SK-N-SH (cell line): Measurements from ENCODE around the gene ALDH4A1. TPM values are rescaled to one million over a fixed set of nuclear protein-coding genes. Genes with fewer than 3 reads are reported as not detected.

ENCODE experiments used
- CTCF ChIA-PET: fragments of 300-600, 350-600 bp; formaldehyde crosslinking; extraction: SDS; loops from one replicate; lab custom pipeline; 2021; lab: Yijun Ruan, JAX
- POLR2A ChIA-PET: fragments of 350-600 bp; sonication (Branson Sonifier 250); formaldehyde crosslinking; extraction: SDS; loops from one replicate; lab custom pipeline; 2020; ENCODE audit warnings: antibody characterized with exemption, inconsistent platforms; lab: Yijun Ruan, JAX
- DNase-seq: peaks from one replicate; pipeline ENCODE4 v3.0.0; 2012
- H2AFZ ChIP-seq: fragments of 200-600 bp; sonication (generic); 2 replicates; pipeline ENCODE4 v1.8.1; 2016; ENCODE audit warnings: antibody characterized with exemption, mild to moderate bottlenecking, low read depth
- H3F3A ChIP-seq: fragments of 200-600 bp; sonication (generic); replicated peaks from 2 replicates; pipeline ENCODE3; 2016; ENCODE audit warnings: antibody characterized with exemption, mild to moderate bottlenecking; ENCODE audit not compliant: insufficient read depth
- H3K27ac ChIP-seq, 2 experiments: fragments of 200-500 bp in 1 of 2; fragments of 200-600 bp in 1 of 2; sonication (Bioruptor generic) in 1 of 2; sonication (generic), shearing (Covaris generic) in 1 of 2; 2 replicates each; pipeline versions ENCODE4 v1.5.1 to v1.6.1; 2014 to 2016; ENCODE audit warnings: low read depth in 2 of 2, inconsistent platforms in 1 of 2, low read length in 1 of 2, mild to moderate bottlenecking in 1 of 2, mixed read lengths in 1 of 2
- H3K27me3 ChIP-seq: fragments of 200-600 bp; sonication (generic), shearing (Covaris generic); 2 replicates; pipeline ENCODE4 v1.6.1; 2016; ENCODE audit warnings: mixed run types; ENCODE audit not compliant: insufficient read depth
- H3K36me3 ChIP-seq, 2 experiments: fragments of 200-500 bp in 1 of 2; fragments of 200-600 bp in 1 of 2; sonication (Bioruptor generic) in 1 of 2; sonication (generic) in 1 of 2; replicated peaks in 1 of 2; 2 replicates each; pipeline versions ENCODE3 to v1.5.1; 2014 to 2016; ENCODE audit warnings: low read length in 1 of 2, mild to moderate bottlenecking in 1 of 2; ENCODE audit not compliant: insufficient read depth in 2 of 2, control insufficient read depth in 1 of 2
- H3K4me1 ChIP-seq, 2 experiments: fragments of 200-500 bp in 1 of 2; fragments of 200-600 bp in 1 of 2; sonication (Bioruptor generic) in 1 of 2; sonication (generic), shearing (Covaris generic) in 1 of 2; 2 replicates each; pipeline versions ENCODE4 v1.5.1 to v1.6.1; 2014 to 2016; ENCODE audit warnings: low read depth in 1 of 2, low read length in 1 of 2, mixed run types in 1 of 2; ENCODE audit not compliant: insufficient read depth in 2 of 2, control insufficient read depth in 1 of 2
- H3K4me2 ChIP-seq: fragments of 200-600 bp; sonication (generic), shearing (Covaris generic); 2 replicates; pipeline ENCODE4 v1.6.1; 2017; ENCODE audit warnings: mixed run types
- H3K4me3 ChIP-seq, 2 experiments: fragments of 200-500 bp in 1 of 2; fragments of 200-600 bp in 1 of 2; sonication (Bioruptor generic) in 1 of 2; sonication (generic), shearing (Covaris generic) in 1 of 2; 2 replicates each; pipeline versions ENCODE4 v1.5.1 to v1.8.1; 2014 to 2016; ENCODE audit warnings: low read depth in 2 of 2, inconsistent platforms in 1 of 2, low read length in 1 of 2, mild to moderate bottlenecking in 1 of 2, mixed read lengths in 1 of 2, moderate library complexity in 1 of 2
- H3K79me2 ChIP-seq: fragments of 200-600 bp; sonication (generic); 2 replicates; pipeline ENCODE4 v1.8.1; 2017; ENCODE audit warnings: mild to moderate bottlenecking; ENCODE audit not compliant: insufficient read depth
- H3K9ac ChIP-seq: fragments of 200-600 bp; sonication (generic); 2 replicates; pipeline ENCODE4 v1.6.1; 2017; ENCODE audit warnings: mixed run types
- H3K9me2 ChIP-seq: fragments of 200-600 bp; sonication (generic); 2 replicates; pipeline ENCODE4 v1.6.1; 2017; ENCODE audit warnings: mixed run types
- H3K9me3 ChIP-seq: fragments of 200-600 bp; sonication (generic); 2 replicates; pipeline ENCODE4 v1.6.1; 2017; ENCODE audit warnings: mixed run types, mild to moderate bottlenecking, moderate library complexity
- H4K20me1 ChIP-seq: fragments of 200-600 bp; sonication (generic); 2 replicates; pipeline ENCODE4 v1.6.1; 2017; ENCODE audit warnings: mild to moderate bottlenecking, mixed run types; ENCODE audit not compliant: insufficient read depth
- CHD2 ChIP-seq: fragments of 150-350 bp; IDR thresholded peaks from 2 replicates; pipeline ENCODE4 v1.6.1; 2018; ENCODE audit warnings: low read length; ENCODE audit not compliant: partially characterized antibody
- EZH2phosphoT487 ChIP-seq: fragments of 200-600 bp; sonication (generic); IDR thresholded peaks from 2 replicates; pipeline ENCODE4 v1.6.1; 2017; ENCODE audit warnings: low read depth, mixed run types, mild to moderate bottlenecking, antibody characterized with exemption, moderate library complexity, borderline replicate concordance
- FOXJ3 ChIP-seq: sonication (generic); formaldehyde crosslinking; IDR thresholded peaks from 2 replicates; pipeline ENCODE4 v1.5.1; 2020; ENCODE audit warnings: mild to moderate bottlenecking, missing genetic modification reagents
- FOXM1 ChIP-seq: IDR thresholded peaks from 2 replicates; pipeline ENCODE4 v1.4.0; 2012; ENCODE audit warnings: low read depth, mild to moderate bottlenecking
- NRF1 ChIP-seq: IDR thresholded peaks from 2 replicates; pipeline ENCODE4 v1.6.1; 2012; ENCODE audit warnings: low read depth, mild to moderate bottlenecking, low read length
- POLR2AphosphoS5 ChIP-seq: IDR thresholded peaks from 2 replicates; pipeline ENCODE4 v1.6.1; 2012; ENCODE audit warnings: low read depth, low read length
- RCOR1 ChIP-seq: fragments of 150-350 bp; IDR thresholded peaks from 2 replicates; pipeline ENCODE4 v1.6.1; 2017; ENCODE audit warnings: antibody characterized with exemption, low read length
- TAF1 ChIP-seq: IDR thresholded peaks from 2 replicates; pipeline ENCODE4 v1.6.1; 2012; ENCODE audit warnings: low read depth, mild to moderate bottlenecking, low read length, moderate library complexity, borderline replicate concordance
- TCF12 ChIP-seq: IDR thresholded peaks from 2 replicates; pipeline ENCODE4 v1.4.0; 2012
- TEAD4 ChIP-seq: IDR thresholded peaks from 2 replicates; pipeline ENCODE4 v1.4.0; 2012; ENCODE audit warnings: mild to moderate bottlenecking, borderline replicate concordance; ENCODE audit not compliant: insufficient read depth
- YY1 ChIP-seq: IDR thresholded peaks from 2 replicates; pipeline ENCODE4 v1.4.0; 2012; ENCODE audit warnings: low read depth, mild to moderate bottlenecking
- WGBS: methylation state at CpG from one replicate; pipeline ENCODE4 v1.1.6; 2017; ENCODE audit warnings: low lambda C conversion rate; 5-methylcytosine and 5-hydroxymethylcytosine counted together
- polyA plus RNA-seq, 3 experiments: library from polyadenylated mRNA; depleted of rRNA; stranded (reverse); fragments of >200 nt; gene quantifications; 2 replicates each; pipeline ENCODE4 v1.2.3, GENCODE V29; 2012
- TF ChIP-seq, protein P1 (sequence below): IDR thresholded peaks from 2 replicates; pipeline ENCODE4 v1.4.0; 2012; ENCODE audit warnings: low read depth, borderline replicate concordance
- TF ChIP-seq, protein P2 (sequence below): IDR thresholded peaks from 2 replicates; pipeline ENCODE4 v1.6.1; 2012; ENCODE audit warnings: mild to moderate bottlenecking, low read depth, low read length, moderate library complexity
- TF ChIP-seq, protein P3 (sequence below): fragments of 150-350 bp; IDR thresholded peaks from 2 replicates; pipeline ENCODE4 v1.6.1; 2017; ENCODE audit warnings: antibody characterized with exemption, low read length, low read depth, borderline replicate concordance
- TF ChIP-seq, protein P4 (sequence below): IDR thresholded peaks from 2 replicates; pipeline ENCODE4 v1.4.0; 2012; ENCODE audit warnings: low read depth, borderline replicate concordance
- TF ChIP-seq, protein P5 (sequence below): fragments of 200-600 bp; sonication (generic); IDR thresholded peaks from 2 replicates; pipeline ENCODE4 v1.6.1; 2017; ENCODE audit warnings: antibody characterized with exemption, mild to moderate bottlenecking, moderate library complexity

ALDH4A1 gene
- polyA plus RNA-seq, 1 of the 3 experiments (the other 2 are of a cell fraction) = 18.5 TPM

DNA sequence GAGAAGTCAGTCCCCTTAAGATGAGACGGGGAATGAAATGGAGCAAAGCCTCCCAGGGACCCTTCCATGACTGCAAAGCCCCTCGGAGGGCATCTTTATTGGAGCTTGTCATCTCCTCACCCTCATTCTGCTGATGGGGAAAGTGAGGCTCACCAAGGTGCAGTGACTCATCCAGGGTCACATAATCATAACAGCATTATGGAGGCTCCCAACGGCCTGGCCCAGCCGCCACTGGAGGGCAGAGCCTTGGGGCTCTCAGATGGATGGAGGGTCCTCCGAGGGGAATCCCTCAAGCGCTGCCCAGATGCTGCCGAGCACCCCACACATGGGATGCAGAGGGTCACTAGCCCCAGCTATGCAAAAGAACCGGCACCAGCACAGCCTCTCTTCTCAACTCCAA, 35.2 kb upstream of the ALDH4A1 start:
- H3F3A ChIP-seq = peaks cover 3% of the 10 kb centered on the region
- no peak overlapping the region for H3K4me3 ChIP-seq
- H3K4me2 ChIP-seq = no peak overlapping the region
- no peaks in the 10 kb centered on the region for H4K20me1 ChIP-seq
- TF ChIP-seq FOXJ3 (no peak), TEAD4 (no peak), RCOR1 (no peak), CHD2 (no peak), YY1 (no peak), EZH2phosphoT487 (no peak), TAF1 (no peak), FOXM1 (no peak)
- TF ChIP-seq, protein P1, sequence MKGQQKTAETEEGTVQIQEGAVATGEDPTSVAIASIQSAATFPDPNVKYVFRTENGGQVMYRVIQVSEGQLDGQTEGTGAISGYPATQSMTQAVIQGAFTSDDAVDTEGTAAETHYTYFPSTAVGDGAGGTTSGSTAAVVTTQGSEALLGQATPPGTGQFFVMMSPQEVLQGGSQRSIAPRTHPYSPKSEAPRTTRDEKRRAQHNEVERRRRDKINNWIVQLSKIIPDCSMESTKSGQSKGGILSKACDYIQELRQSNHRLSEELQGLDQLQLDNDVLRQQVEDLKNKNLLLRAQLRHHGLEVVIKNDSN = no peak
- TF ChIP-seq, protein P2, sequence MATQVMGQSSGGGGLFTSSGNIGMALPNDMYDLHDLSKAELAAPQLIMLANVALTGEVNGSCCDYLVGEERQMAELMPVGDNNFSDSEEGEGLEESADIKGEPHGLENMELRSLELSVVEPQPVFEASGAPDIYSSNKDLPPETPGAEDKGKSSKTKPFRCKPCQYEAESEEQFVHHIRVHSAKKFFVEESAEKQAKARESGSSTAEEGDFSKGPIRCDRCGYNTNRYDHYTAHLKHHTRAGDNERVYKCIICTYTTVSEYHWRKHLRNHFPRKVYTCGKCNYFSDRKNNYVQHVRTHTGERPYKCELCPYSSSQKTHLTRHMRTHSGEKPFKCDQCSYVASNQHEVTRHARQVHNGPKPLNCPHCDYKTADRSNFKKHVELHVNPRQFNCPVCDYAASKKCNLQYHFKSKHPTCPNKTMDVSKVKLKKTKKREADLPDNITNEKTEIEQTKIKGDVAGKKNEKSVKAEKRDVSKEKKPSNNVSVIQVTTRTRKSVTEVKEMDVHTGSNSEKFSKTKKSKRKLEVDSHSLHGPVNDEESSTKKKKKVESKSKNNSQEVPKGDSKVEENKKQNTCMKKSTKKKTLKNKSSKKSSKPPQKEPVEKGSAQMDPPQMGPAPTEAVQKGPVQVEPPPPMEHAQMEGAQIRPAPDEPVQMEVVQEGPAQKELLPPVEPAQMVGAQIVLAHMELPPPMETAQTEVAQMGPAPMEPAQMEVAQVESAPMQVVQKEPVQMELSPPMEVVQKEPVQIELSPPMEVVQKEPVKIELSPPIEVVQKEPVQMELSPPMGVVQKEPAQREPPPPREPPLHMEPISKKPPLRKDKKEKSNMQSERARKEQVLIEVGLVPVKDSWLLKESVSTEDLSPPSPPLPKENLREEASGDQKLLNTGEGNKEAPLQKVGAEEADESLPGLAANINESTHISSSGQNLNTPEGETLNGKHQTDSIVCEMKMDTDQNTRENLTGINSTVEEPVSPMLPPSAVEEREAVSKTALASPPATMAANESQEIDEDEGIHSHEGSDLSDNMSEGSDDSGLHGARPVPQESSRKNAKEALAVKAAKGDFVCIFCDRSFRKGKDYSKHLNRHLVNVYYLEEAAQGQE = no peak
- TF ChIP-seq, all 33 proteins: peak for 0
- H3K9me2 ChIP-seq = no peaks in the 10 kb centered on the region
- no peak overlapping the region for H3K27ac ChIP-seq
- DNase-seq = no peak
- POLR2A ChIA-PET = no interaction called here
- peaks cover 20 to 39% of the 10 kb centered on the region in 2 experiments; a peak in 2 of 4 replicates for H3K4me1 ChIP-seq
- no peaks in the 10 kb centered on the region for H3K27me3 ChIP-seq
- peaks cover 73% of the 10 kb centered on the region for H3K79me2 ChIP-seq
- 60% methylated on average over 1 of the region's 8 CpGs for WGBS
- CTCF ChIA-PET = interaction anchor here (1.0 to 3.5 kb wide), 3 partner anchors 17 to 356 kb away, joined by 3 to 12 read pairs (median 6); no protein-coding TSS in a partner anchor
- H2AFZ ChIP-seq = no peak overlapping the region
- H3K9ac ChIP-seq = no peak overlapping the region
- no peaks in the 10 kb centered on the region for H3K36me3 ChIP-seq
- H3K9me3 ChIP-seq = no peaks in the 10 kb centered on the region

DNA sequence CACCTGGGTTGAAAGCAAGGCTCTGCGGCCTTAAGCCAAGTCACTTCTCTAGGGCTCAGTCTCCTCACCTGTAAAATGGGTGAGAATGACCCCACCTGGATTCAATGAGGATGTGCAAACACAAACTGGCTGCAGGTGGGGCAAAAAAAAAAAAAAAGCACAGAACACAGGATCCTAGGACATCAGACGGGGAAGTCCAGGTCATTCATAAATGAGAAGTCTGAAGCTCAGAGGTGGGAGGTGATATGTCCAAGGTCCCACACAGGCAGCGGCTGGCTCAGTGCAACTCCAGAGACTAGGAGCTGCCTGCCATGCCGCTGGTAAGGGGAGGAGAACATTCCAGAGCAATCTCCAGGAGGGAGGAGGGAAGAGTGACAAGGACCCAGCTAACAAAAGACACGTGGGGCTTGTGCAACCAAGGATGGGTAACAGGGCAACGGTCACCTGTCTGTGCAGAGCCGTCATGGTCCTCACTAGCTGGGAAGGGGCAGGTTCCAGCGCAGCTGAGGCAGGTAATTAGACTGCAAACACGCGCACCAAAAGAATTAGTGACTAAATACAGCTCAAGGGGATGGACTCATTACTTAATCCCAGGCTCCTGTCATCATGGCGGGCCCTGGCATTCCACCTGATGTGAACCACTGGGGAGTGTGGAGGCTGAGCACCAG, 34.6 kb upstream of the ALDH4A1 start:
- Histone ChIP-seq H3K9me3 (no peaks in the 10 kb centered on the region), H3K9me2 (no peaks in the 10 kb centered on the region), H2AFZ (no peak overlapping the region), H3K4me3 (no peak overlapping the region), H3K36me3 (no peaks in the 10 kb centered on the region), H3K79me2 (peaks cover 70% of the 10 kb centered on the region), H3K4me2 (no peak overlapping the region), H3K4me1 (peaks cover 18 to 33% of the 10 kb centered on the region in 2 experiments; a peak in 2 of 4 replicates), H3K27ac (no peak overlapping the region), H4K20me1 (no peaks in the 10 kb centered on the region), H3K27me3 (no peaks in the 10 kb centered on the region), H3K9ac (no peak overlapping the region), H3F3A (peaks cover under 1% of the 10 kb centered on the region)
- ChIA-PET POLR2A (interaction anchor here (0.8 kb wide), 1 partner anchor 19 kb away, joined by 4 read pairs; the partner anchor contains the start of gene IFFO2), CTCF (interaction anchor here (1.0 to 3.5 kb wide), 3 partner anchors 18 to 355 kb away, joined by 3 to 12 read pairs (median 6); no protein-coding TSS in a partner anchor)
- DNase-seq = no peak
- 83% methylated on average over 9 of the region's 11 CpGs for WGBS
- TF ChIP-seq NRF1 = no peak
- no peak for TF ChIP-seq POLR2AphosphoS5
- TF ChIP-seq, protein P3, sequence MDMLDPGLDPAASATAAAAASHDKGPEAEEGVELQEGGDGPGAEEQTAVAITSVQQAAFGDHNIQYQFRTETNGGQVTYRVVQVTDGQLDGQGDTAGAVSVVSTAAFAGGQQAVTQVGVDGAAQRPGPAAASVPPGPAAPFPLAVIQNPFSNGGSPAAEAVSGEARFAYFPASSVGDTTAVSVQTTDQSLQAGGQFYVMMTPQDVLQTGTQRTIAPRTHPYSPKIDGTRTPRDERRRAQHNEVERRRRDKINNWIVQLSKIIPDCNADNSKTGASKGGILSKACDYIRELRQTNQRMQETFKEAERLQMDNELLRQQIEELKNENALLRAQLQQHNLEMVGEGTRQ = no peak
- TF ChIP-seq, protein P4, sequence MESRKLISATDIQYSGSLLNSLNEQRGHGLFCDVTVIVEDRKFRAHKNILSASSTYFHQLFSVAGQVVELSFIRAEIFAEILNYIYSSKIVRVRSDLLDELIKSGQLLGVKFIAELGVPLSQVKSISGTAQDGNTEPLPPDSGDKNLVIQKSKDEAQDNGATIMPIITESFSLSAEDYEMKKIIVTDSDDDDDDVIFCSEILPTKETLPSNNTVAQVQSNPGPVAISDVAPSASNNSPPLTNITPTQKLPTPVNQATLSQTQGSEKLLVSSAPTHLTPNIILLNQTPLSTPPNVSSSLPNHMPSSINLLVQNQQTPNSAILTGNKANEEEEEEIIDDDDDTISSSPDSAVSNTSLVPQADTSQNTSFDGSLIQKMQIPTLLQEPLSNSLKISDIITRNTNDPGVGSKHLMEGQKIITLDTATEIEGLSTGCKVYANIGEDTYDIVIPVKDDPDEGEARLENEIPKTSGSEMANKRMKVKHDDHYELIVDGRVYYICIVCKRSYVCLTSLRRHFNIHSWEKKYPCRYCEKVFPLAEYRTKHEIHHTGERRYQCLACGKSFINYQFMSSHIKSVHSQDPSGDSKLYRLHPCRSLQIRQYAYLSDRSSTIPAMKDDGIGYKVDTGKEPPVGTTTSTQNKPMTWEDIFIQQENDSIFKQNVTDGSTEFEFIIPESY = no peak
- no peak for TF ChIP-seq RCOR1
- TF ChIP-seq, protein P5, sequence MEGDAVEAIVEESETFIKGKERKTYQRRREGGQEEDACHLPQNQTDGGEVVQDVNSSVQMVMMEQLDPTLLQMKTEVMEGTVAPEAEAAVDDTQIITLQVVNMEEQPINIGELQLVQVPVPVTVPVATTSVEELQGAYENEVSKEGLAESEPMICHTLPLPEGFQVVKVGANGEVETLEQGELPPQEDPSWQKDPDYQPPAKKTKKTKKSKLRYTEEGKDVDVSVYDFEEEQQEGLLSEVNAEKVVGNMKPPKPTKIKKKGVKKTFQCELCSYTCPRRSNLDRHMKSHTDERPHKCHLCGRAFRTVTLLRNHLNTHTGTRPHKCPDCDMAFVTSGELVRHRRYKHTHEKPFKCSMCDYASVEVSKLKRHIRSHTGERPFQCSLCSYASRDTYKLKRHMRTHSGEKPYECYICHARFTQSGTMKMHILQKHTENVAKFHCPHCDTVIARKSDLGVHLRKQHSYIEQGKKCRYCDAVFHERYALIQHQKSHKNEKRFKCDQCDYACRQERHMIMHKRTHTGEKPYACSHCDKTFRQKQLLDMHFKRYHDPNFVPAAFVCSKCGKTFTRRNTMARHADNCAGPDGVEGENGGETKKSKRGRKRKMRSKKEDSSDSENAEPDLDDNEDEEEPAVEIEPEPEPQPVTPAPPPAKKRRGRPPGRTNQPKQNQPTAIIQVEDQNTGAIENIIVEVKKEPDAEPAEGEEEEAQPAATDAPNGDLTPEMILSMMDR = no peak
- no peak for TF ChIP-seq TCF12
- no peak for TF ChIP-seq TEAD4
